ENCODE results near the gene OR2T1. TPM values are rescaled to one million over a fixed set of nuclear protein-coding genes. Genes with fewer than 3 reads are reported as not detected.

OR2T1 gene
- not detected for polyA plus RNA-seq

DNA sequence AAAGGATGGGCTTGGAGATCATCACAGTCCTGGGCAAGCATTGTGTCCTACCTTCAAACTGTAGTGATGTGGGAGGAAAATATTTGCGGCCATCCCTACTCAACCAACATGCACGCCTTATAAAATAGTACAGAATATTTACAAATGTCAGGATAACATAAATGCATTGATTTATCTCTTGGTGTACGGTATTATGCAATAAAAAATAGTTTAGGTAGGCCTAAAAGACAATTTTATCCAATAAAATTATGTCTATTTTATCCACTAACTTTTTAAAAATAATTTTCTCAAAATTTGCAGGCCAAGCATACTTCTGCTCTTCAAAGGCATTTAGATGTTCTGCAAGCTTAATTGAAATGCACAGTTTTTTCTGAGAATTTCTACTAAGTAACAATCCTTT, at the start of gene OR2T1:
Gene OR2T1 (plus strand): TSS at position 301 of the 400 bp plus-strand sequence. CDS start 3,100 bp downstream, outside the sequence.
- Mint-ChIP-seq H3K4me3 (no peak within 1 kb of the TSS), H3K4me1 (no peaks in the 10 kb centered on the region), H3K27me3 (no peaks in the 10 kb centered on the region), H3K27ac (no peak within 1 kb of the TSS), H3K36me3 (no peaks in the 10 kb centered on the region), H3K9me3 (peaks cover 0 to 4% (median 0%) of the 10 kb centered on the region in 3 donors)

- H3K36me3 Mint-ChIP-seq, result no peaks in the 10 kb centered on the region
- no peak overlapping the region for H3K4me3 Mint-ChIP-seq
- H3K4me1 Mint-ChIP-seq, result no peaks in the 10 kb centered on the region
- no peak overlapping the region for H3K27ac Mint-ChIP-seq
- H3K27me3 Mint-ChIP-seq, result peaks cover 6% of the 10 kb centered on the region
- no peaks in the 10 kb centered on the region for H3K9me3 Mint-ChIP-seq
Measured at GRCh38 chr1:248359415-248359814, 43.4 kb upstream of the OR2T1 start.

DNA sequence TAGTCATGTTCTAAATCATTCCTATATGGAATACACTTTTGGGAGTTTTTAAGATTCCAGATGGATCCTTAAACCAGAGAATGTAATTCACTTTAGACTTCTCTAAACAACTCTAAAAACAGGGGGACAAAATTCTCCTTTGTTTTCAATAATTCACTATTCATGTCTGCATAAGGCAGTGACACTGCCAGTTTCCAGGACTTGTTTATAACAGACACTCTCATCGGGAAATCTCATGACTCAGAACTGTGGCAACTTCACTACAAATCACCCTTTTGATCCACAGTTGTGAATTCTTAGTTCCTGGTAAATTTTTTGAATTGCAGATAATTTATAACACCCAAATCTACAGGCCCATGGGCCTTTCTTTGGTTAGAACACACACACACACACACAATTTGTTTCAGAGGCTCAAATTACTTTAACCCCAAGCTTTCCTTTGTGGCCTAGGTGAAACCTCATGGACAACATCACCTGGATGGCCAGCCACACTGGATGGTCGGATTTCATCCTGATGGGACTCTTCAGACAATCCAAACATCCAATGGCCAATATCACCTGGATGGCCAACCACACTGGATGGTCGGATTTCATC, 41.6 kb upstream of the OR2T1 start, which contains the start of gene OR2T4:
Gene OR2T4 (plus strand): TSS at position 545 of the 595 bp plus-strand sequence. CDS start 0 bp downstream, at position 545.
- peaks cover 0 to 2% (median 0%) of the 10 kb centered on the region in 3 donors for H3K4me1 Mint-ChIP-seq
- H3K36me3 Mint-ChIP-seq, result no peaks in the 10 kb centered on the region
- no peak within 1 kb of the TSS for H3K27ac Mint-ChIP-seq
- no peak within 1 kb of the TSS for H3K4me3 Mint-ChIP-seq
- H3K27me3 Mint-ChIP-seq, result peaks cover 6% of the 10 kb centered on the region
- peaks cover 0 to 6% (median 4%) of the 10 kb centered on the region in 3 donors for H3K9me3 Mint-ChIP-seq

GRCh38 chr1:248366609-248367008, 36.2 kb upstream of the OR2T1 start:
- Mint-ChIP-seq H3K4me3 (no peak overlapping the region), H3K27ac (no peak overlapping the region), H3K36me3 (no peaks in the 10 kb centered on the region), H3K4me1 (peaks cover 0 to 2% (median 0%) of the 10 kb centered on the region in 3 donors), H3K9me3 (peaks cover 4 to 8% (median 6%) of the 10 kb centered on the region in 3 donors), H3K27me3 (peaks cover 10% of the 10 kb centered on the region)

DNA sequence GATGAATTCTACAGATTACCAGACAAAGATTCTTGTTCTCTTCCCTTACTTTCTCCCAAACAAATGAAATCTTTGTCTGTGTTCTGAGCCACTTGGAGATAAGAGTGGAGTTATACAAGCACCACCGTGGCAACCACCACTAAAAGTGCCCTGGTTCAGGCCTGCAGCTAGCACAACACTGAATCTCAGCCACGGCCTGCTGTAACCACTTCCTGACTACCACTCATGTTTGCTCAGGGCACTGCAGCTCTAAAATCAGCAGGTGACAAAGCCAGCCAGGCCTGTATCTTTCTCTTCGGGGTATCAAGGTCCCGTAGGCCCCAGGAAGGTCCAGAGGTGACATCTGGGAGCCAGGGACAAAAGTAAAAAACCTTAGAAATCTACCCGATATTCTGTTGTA, 30.5 kb upstream of the OR2T1 start:
- H3K27me3 Mint-ChIP-seq, result peaks cover 10% of the 10 kb centered on the region
- no peak overlapping the region for H3K27ac Mint-ChIP-seq
- peaks cover 4 to 5% (median 4%) of the 10 kb centered on the region in 3 donors for H3K9me3 Mint-ChIP-seq
- H3K36me3 Mint-ChIP-seq, result no peaks in the 10 kb centered on the region
- H3K4me3 Mint-ChIP-seq, result no peak overlapping the region
- H3K4me1 Mint-ChIP-seq, result peaks cover 0 to 1% (median 0%) of the 10 kb centered on the region in 3 donors

- Mint-ChIP-seq H3K27ac (no peak overlapping the region), H3K9me3 (peaks cover 4 to 5% (median 4%) of the 10 kb centered on the region in 3 donors), H3K36me3 (no peaks in the 10 kb centered on the region), H3K27me3 (peaks cover 10% of the 10 kb centered on the region), H3K4me3 (no peak overlapping the region), H3K4me1 (peaks cover 0 to 1% (median 0%) of the 10 kb centered on the region in 3 donors)
Measured at GRCh38 chr1:248373761-248374160, 29.1 kb upstream of the OR2T1 start.

DNA sequence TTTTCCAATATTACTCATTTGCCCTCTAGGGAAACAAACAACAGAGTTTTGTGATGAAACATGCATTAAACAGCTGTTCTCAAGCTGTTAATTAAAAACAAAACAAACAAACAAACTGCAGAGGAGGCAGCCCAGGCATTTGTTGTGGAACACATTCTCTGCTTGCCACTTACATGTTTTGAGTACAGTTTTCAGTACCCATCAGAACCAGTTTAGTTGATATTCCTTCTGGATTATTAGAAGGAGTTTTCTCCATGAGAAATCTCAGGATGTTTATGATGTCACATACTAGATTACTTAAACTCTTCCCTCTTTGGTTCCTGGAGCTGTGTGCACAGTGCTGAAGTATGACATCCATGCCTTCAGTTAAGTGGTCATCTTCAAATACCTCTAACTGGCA, 27.4 kb upstream of the OR2T1 start, which contains the start of gene OR2T6:
Gene OR2T6 (plus strand): TSS at position 301 of the 400 bp plus-strand sequence. CDS start 11,863 bp downstream, outside the sequence.
- Mint-ChIP-seq H3K9me3 (peaks cover 0 to 5% (median 0%) of the 10 kb centered on the region in 3 donors), H3K4me1 (peaks cover 0 to 1% (median 0%) of the 10 kb centered on the region in 3 donors), H3K36me3 (no peaks in the 10 kb centered on the region), H3K27ac (no peak within 1 kb of the TSS), H3K27me3 (peaks cover 10% of the 10 kb centered on the region), H3K4me3 (no peak within 1 kb of the TSS)

GRCh38 chr1:248376916-248377315, 25.9 kb upstream of the OR2T1 start:
- Mint-ChIP-seq H3K27ac (no peak overlapping the region), H3K9me3 (peaks cover 0 to 4% (median 0%) of the 10 kb centered on the region in 3 donors), H3K4me1 (peaks cover 0 to 1% (median 0%) of the 10 kb centered on the region in 3 donors), H3K4me3 (no peak overlapping the region), H3K36me3 (no peaks in the 10 kb centered on the region), H3K27me3 (peaks cover under 1% of the 10 kb centered on the region)

DNA sequence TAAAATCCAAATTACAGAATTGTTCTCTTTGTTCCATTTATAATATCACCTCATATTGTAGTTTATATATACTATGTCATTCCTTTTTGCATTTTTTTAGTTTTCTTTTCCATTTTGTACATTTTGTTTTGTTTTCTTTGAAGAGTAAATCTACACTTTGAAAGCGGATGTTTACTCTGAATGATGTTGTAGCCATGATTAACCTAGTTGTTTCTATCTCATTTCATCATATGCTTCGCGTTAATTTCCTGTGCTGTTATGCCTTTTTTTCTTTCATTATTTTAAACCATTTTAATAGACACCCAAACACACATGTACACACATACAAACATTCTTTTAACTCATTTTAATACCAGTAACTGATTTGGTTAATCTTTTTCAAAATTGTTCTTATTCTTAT, 22.0 kb upstream of the OR2T1 start:
- Mint-ChIP-seq H3K36me3 (no peaks in the 10 kb centered on the region), H3K9me3 (no peaks in the 10 kb centered on the region), H3K4me3 (no peak overlapping the region), H3K4me1 (peaks cover 0 to 1% (median 0%) of the 10 kb centered on the region in 3 donors), H3K27ac (no peak overlapping the region), H3K27me3 (peaks cover 4% of the 10 kb centered on the region)

DNA sequence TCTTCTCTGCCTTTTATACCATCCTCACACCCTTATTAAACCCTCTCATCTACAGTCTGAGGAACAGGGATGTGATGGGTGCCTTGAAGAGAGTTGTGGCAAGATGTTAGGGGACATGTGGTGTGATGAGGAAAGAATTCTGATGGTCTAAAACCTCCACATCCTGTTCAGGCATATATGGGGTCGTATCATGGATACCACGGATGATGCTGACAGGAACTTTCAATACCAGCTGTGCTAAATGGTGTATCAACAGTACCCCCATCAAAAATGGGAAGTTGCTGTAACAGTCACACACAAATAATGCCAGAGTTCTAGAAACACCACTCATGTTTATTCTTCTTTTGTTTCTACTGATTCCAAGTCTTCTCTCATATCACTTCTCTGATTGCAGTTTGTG, 14.4 kb upstream of the OR2T1 start:
- peaks cover 12% of the 10 kb centered on the region for H3K27me3 Mint-ChIP-seq
- no peaks in the 10 kb centered on the region for H3K4me1 Mint-ChIP-seq
- H3K27ac Mint-ChIP-seq, result no peak overlapping the region
- no peaks in the 10 kb centered on the region for H3K9me3 Mint-ChIP-seq
- H3K4me3 Mint-ChIP-seq, result no peak overlapping the region
- no peaks in the 10 kb centered on the region for H3K36me3 Mint-ChIP-seq

DNA sequence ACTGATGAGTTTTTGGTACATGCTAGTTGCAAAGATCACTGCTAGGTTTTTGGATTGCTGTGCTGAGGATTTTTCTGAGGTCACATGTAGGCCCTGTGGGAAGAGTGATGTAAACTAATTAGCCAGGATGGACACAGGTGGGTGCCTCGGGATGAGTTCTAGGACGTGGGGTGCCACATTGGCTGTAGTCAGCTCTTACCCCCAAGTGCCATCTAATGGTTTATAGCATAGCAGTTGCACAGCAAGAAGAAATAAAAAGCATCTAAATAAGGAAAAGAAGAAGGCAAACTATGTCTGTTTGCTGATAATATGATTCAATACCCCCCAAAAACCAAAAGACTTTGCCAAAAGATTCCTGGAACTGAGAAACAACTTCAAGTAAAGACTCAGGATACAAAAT, 9.8 kb upstream of the OR2T1 start:
- Mint-ChIP-seq H3K9me3 (peaks cover 0 to 2% (median 0%) of the 10 kb centered on the region in 3 donors), H3K27me3 (peaks cover 13% of the 10 kb centered on the region), H3K36me3 (no peaks in the 10 kb centered on the region)

DNA sequence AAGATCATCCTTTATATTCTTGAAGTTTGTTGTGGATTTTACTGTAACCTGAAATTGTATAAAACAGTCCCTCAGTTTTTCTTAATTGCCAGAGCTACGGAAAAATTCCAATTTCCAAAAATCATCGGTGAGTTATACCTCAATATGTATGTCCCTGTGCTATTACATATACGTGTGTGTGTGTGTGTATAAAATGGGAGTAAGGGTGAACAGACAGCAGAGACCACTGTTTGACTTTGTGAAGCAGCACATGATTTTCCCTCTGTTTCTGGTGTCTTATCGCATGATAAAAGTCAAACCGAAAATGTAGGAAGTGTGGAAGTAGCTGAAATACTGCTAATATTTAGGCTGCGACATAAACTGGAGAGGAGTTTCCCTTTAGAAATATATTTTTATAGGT, 1.2 kb downstream of the OR2T1 start:
- Mint-ChIP-seq H3K36me3 (no peaks in the 10 kb centered on the region), H3K9me3 (peaks cover 0 to 4% (median 0%) of the 10 kb centered on the region in 3 donors), H3K4me3 (no peak overlapping the region), H3K4me1 (no peaks in the 10 kb centered on the region), H3K27me3 (no peaks in the 10 kb centered on the region), H3K27ac (peak overlapping the region in 1 of 3 donors; percentile 0)

More for the DNA sequence above, 9.8 kb upstream of the OR2T1 start:
- Mint-ChIP-seq H3K4me3 (no peak overlapping the region), H3K27ac (peak overlapping the region in 1 of 3 donors; percentile 6), H3K4me1 (no peaks in the 10 kb centered on the region)

DNA sequence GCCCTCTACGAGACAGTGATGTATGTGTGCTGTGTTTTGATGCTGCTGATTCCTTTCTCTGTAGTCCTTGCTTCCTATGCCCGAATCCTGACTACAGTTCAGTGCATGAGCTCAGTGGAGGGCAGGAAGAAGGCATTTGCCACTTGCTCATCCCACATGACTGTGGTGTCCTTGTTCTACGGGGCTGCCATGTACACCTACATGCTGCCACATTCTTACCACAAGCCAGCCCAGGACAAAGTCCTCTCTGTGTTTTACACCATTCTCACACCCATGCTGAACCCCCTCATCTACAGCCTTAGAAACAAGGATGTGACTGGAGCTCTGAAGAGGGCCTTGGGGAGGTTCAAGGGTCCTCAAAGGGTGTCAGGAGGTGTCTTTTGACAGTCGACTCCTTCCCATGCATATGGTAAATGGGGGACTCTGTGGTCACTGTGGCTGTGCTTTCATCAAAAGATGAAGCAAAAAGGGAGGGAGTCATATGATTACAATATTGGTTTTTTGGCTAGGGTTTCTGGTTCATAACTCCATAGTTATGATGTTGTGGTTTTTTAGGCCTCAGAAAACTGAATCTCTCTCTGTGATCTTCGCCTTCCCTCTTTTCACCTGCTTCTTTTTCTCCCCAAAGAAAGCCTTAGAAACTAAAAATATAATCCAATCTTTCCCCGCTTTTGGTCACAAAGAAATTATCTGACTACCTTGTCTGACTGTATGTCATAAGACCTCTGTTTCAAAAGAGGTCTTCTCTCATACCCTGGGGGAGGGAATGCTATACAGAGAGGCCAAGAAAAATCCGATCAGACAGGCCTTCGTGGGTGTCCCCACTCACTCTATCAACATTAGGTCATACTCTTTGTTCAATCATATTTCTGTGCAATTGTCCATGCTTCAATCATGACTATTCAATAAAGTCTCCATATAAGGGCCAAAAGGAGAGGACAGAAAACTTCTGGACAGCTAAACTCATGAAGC, 4.2 kb downstream of the OR2T1 start:
- Mint-ChIP-seq H3K4me3 (no peak overlapping the region), H3K27ac (peak overlapping the region in 1 of 3 donors; percentile 21), H3K27me3 (no peaks in the 10 kb centered on the region), H3K4me1 (no peaks in the 10 kb centered on the region), H3K9me3 (peaks cover 7 to 11% (median 10%) of the 10 kb centered on the region in 3 donors), H3K36me3 (peaks cover 2% of the 10 kb centered on the region)

GRCh38 chr1:248416226-248416625, 13.4 kb downstream of the OR2T1 start:
- Mint-ChIP-seq H3K4me3 (peak overlapping the region in 1 of 4 donors; percentile 9), H3K27ac (no peak overlapping the region), H3K36me3 (peaks cover 3% of the 10 kb centered on the region), H3K27me3 (no peaks in the 10 kb centered on the region), H3K9me3 (peaks cover 3 to 10% (median 5%) of the 10 kb centered on the region in 3 donors), H3K4me1 (peaks cover 0 to 16% (median 14%) of the 10 kb centered on the region in 3 donors)

DNA sequence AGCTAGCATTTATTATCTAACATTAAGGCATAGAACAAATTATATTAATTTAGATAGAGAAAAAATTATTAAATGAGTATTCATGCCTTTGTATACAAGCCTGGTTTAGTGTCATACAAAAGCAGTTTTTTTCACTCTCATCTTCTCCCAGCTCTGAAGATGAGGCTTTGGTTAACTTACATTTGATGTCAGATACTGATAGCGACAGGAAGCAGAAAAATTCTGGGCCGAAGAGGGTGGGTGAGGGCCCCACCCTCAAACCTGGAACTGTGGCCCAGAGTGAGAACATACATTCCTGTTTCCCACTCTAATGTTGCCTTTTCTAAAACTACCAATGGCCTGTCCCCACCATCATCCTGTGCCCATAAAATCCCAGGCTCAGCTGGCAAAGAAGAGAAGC, 15.0 kb downstream of the OR2T1 start:
- H3K4me1 Mint-ChIP-seq, result peaks cover 0 to 16% (median 14%) of the 10 kb centered on the region in 3 donors
- peak overlapping the region in 1 of 4 donors; percentile 47 for H3K4me3 Mint-ChIP-seq
- H3K27me3 Mint-ChIP-seq, result no peaks in the 10 kb centered on the region
- peaks cover 3 to 9% (median 8%) of the 10 kb centered on the region in 3 donors for H3K9me3 Mint-ChIP-seq
- no peak overlapping the region for H3K27ac Mint-ChIP-seq
- peaks cover 3% of the 10 kb centered on the region for H3K36me3 Mint-ChIP-seq

Data from IgD-negative memory B cell (primary cell).